ENCODE results near the gene DOCK8.

DOCK8 gene

GRCh38 chr9:468766-469426, 254.2 kb downstream of the DOCK8 start:
- H3K4me1 ChIP-seq (ENCODE audit: insufficient read depth, low read length, severe bottlenecking): peaks cover 36% of the 10 kb centered on the region
- no peaks in the 10 kb centered on the region for H3K27me3 ChIP-seq (ENCODE audit: insufficient read depth, low read length)
- peak overlapping the region; percentile 66 for H3K4me3 ChIP-seq (ENCODE audit: low read depth, low read length, poor library complexity, severe bottlenecking)
- peak overlapping the region; percentile 98 for H3K4me2 ChIP-seq (ENCODE audit: low read length)
- H3K27ac ChIP-seq (ENCODE audit: low read depth, low read length, poor library complexity, severe bottlenecking): peak overlapping the region; percentile 98
- no peaks in the 10 kb centered on the region for H3K9me2 ChIP-seq (ENCODE audit: low read depth, low read length)
- no peaks in the 10 kb centered on the region for H3K36me3 ChIP-seq (ENCODE audit: insufficient read depth, low read length)
- peak overlapping the region; percentile 77 for H3K9ac ChIP-seq (ENCODE audit: low read length)
- no peaks in the 10 kb centered on the region for H3K9me3 ChIP-seq (ENCODE audit: low read length)
- H3F3A ChIP-seq (ENCODE audit: insufficient read depth, low read length): no peaks in the 10 kb centered on the region
- H2AFZ ChIP-seq (ENCODE audit: low read length): peak overlapping the region; percentile 46; the same call in 1 of the 2 replicates
- H4K20me1 ChIP-seq (ENCODE audit: insufficient read depth, low read length): no peaks in the 10 kb centered on the region
- TF ChIP-seq EZH2 (IDR thresholded peaks at IDR 0.05; ENCODE audit: borderline replicate concordance, low read length): no peak
- TF ChIP-seq CTCF (IDR thresholded peaks at IDR 0.05; ENCODE audit: low read length): no peak
- H3K79me2 ChIP-seq (ENCODE audit: insufficient read depth, low read length): no peaks in the 10 kb centered on the region

- no peaks in the 10 kb centered on the region for H3K79me2 ChIP-seq (ENCODE audit: insufficient read depth, low read length)
- no peaks in the 10 kb centered on the region for H3K9me3 ChIP-seq (ENCODE audit: low read length)
- peak overlapping the region; percentile 66 for H3K4me3 ChIP-seq (ENCODE audit: low read depth, low read length, poor library complexity, severe bottlenecking)
- no peak overlapping the region for H2AFZ ChIP-seq (ENCODE audit: low read length)
- H3K27ac ChIP-seq (ENCODE audit: low read depth, low read length, poor library complexity, severe bottlenecking): peak overlapping the region; percentile 98
- no peak for TF ChIP-seq CTCF (IDR thresholded peaks at IDR 0.05; ENCODE audit: low read length)
- no peak for TF ChIP-seq EZH2 (IDR thresholded peaks at IDR 0.05; ENCODE audit: borderline replicate concordance, low read length)
- H3K27me3 ChIP-seq (ENCODE audit: insufficient read depth, low read length): no peaks in the 10 kb centered on the region
- H3K4me1 ChIP-seq (ENCODE audit: insufficient read depth, low read length, severe bottlenecking): peaks cover 36% of the 10 kb centered on the region
- H3K9me2 ChIP-seq (ENCODE audit: low read depth, low read length): no peaks in the 10 kb centered on the region
- peak overlapping the region; percentile 98 for H3K4me2 ChIP-seq (ENCODE audit: low read length)
- no peaks in the 10 kb centered on the region for H3K36me3 ChIP-seq (ENCODE audit: insufficient read depth, low read length)
- no peaks in the 10 kb centered on the region for H3F3A ChIP-seq (ENCODE audit: insufficient read depth, low read length)
- peak overlapping the region; percentile 77 for H3K9ac ChIP-seq (ENCODE audit: low read length)
- no peaks in the 10 kb centered on the region for H4K20me1 ChIP-seq (ENCODE audit: insufficient read depth, low read length)
These were observed 255.2 kb downstream of the DOCK8 start for GRCh38 chr9:469672-470551.

- peak overlapping the region; percentile 72 for H3K9ac ChIP-seq (ENCODE audit: low read length)
- no peak overlapping the region for H2AFZ ChIP-seq (ENCODE audit: low read length)
- H3K9me3 ChIP-seq (ENCODE audit: low read length): no peaks in the 10 kb centered on the region
- H3K4me3 ChIP-seq (ENCODE audit: low read depth, low read length, poor library complexity, severe bottlenecking): peak overlapping the region; percentile 66
- H3K9me2 ChIP-seq (ENCODE audit: low read depth, low read length): no peaks in the 10 kb centered on the region
- peak overlapping the region; percentile 46 for H3K27ac ChIP-seq (ENCODE audit: low read depth, low read length, poor library complexity, severe bottlenecking)
- H4K20me1 ChIP-seq (ENCODE audit: insufficient read depth, low read length): no peaks in the 10 kb centered on the region
- H3K36me3 ChIP-seq (ENCODE audit: insufficient read depth, low read length): no peaks in the 10 kb centered on the region
- H3K4me1 ChIP-seq (ENCODE audit: insufficient read depth, low read length, severe bottlenecking): peaks cover 36% of the 10 kb centered on the region
- H3K27me3 ChIP-seq (ENCODE audit: insufficient read depth, low read length): no peaks in the 10 kb centered on the region
- H3K4me2 ChIP-seq (ENCODE audit: low read length): peak overlapping the region; percentile 98
- TF ChIP-seq CTCF (IDR thresholded peaks at IDR 0.05; ENCODE audit: low read length) (no peak), EZH2 (IDR thresholded peaks at IDR 0.05; ENCODE audit: borderline replicate concordance, low read length) (no peak)
- H3K79me2 ChIP-seq (ENCODE audit: insufficient read depth, low read length): no peaks in the 10 kb centered on the region
- no peaks in the 10 kb centered on the region for H3F3A ChIP-seq (ENCODE audit: insufficient read depth, low read length)
These were observed 256.0 kb downstream of the DOCK8 start for GRCh38 chr9:470552-471194.

Measured in OCI-LY1 (cell line).